B cell (primary cell): ENCODE data around the gene STPG4. TPM values are rescaled to one million over a fixed set of nuclear protein-coding genes. Genes with fewer than 3 reads are reported as not detected.
A peak's percentile ranks its signal among the peaks of the same experiment; 100 is the strongest.

Source experiments
- ATAC-seq: fragments of 200-7000 bp; cut with Tn5 transposase; one replicate; pipeline ENCODE4 v1.10.0; 2021; ENCODE audit warnings: low read depth, mild to moderate bottlenecking, moderate number of reproducible peaks, moderate library complexity
- CTCF ChIA-PET: fragments of 350-600 bp; sonication (Branson Sonifier 250); formaldehyde crosslinking; loops from one replicate; lab custom pipeline; 2021; ENCODE audit warnings: antibody characterized with exemption, inconsistent platforms; lab: Charles Lee
- POLR2A ChIA-PET: fragments of 350-600 bp; sonication (Branson Sonifier 250); formaldehyde crosslinking; loops from one replicate; lab custom pipeline; 2021; ENCODE audit warnings: antibody characterized with exemption; lab: Charles Lee
- DNase-seq: peaks from one replicate; pipeline ENCODE4 v3.0.0; 2013
- H2AFZ ChIP-seq: 2 replicates; pipeline ENCODE4 v1.6.1; 2012; ENCODE audit warnings: mild to moderate bottlenecking, low read depth, low read length; ENCODE audit not compliant: insufficient read depth, poor library complexity, severe bottlenecking
- H3K27ac ChIP-seq, 2 donors: 1 replicate in 1 of 2; 2 replicates in 1 of 2; pipeline ENCODE4 v1.5.1; 2012 to 2013; ENCODE audit warnings: low read length in 2 of 2, mild to moderate bottlenecking in 2 of 2, moderate library complexity in 1 of 2
- H3K27me3 ChIP-seq, 4 experiments: fragments of 200-600 bp in 1 of 4; sonication (generic) in 1 of 4; replicated peaks in 1 of 4; 1 replicate in 2 of 4; 2 replicates in 2 of 4; pipeline versions ENCODE4 v1.6.1 to v1.7.0; 2013 to 2016; ENCODE audit warnings: low read length in 3 of 4, mild to moderate bottlenecking in 2 of 4, mixed read lengths in 1 of 4, moderate library complexity in 1 of 4; ENCODE audit not compliant: insufficient read depth in 4 of 4, control insufficient read depth in 3 of 4; ENCODE audit errors: control extremely low read depth in 1 of 4
- H3K36me3 ChIP-seq, 2 experiments: replicated peaks in 1 of 2; 1 replicate in 1 of 2; 2 replicates in 1 of 2; pipeline versions ENCODE4 v1.6.1 to v1.7.1; 2013; ENCODE audit warnings: low read length in 1 of 2; ENCODE audit not compliant: insufficient read depth in 2 of 2, control insufficient read depth in 1 of 2; ENCODE audit errors: control extremely low read depth in 1 of 2, extremely low read depth in 1 of 2
- H3K4me1 ChIP-seq, 2 donors: fragments of 200-600 bp in 1 of 2; sonication (generic) in 1 of 2; 1 replicate in 1 of 2; 2 replicates in 1 of 2; pipeline versions ENCODE4 v1.5.1 to v1.6.1; 2013 to 2017; ENCODE audit warnings: low read length in 2 of 2; ENCODE audit not compliant: control insufficient read depth in 2 of 2, insufficient read depth in 2 of 2
- H3K4me2 ChIP-seq: replicated peaks from 2 replicates; pipeline ENCODE3; 2012; ENCODE audit warnings: mild to moderate bottlenecking, low read depth, low read length; ENCODE audit not compliant: poor library complexity, severe bottlenecking
- H3K4me3 ChIP-seq, 5 experiments: fragments of 200-600 bp in 1 of 5; sonication (generic) in 1 of 5; 1 replicate in 3 of 5; 2 replicates in 2 of 5; pipeline versions ENCODE4 v1.5.1 to v1.7.0; 2011 to 2016; ENCODE audit warnings: low read length in 4 of 5, mild to moderate bottlenecking in 4 of 5, low read depth in 2 of 5, control low read depth in 1 of 5, moderate library complexity in 1 of 5; ENCODE audit not compliant: insufficient read depth in 1 of 5; ENCODE audit errors: control extremely low read depth in 1 of 5, extremely low read depth in 1 of 5
- H3K79me2 ChIP-seq: fragments of 200-600 bp; sonication (generic); one replicate; pipeline ENCODE4 v1.6.0; 2016; ENCODE audit warnings: low read length; ENCODE audit not compliant: control insufficient read depth, insufficient read depth
- H3K9ac ChIP-seq: fragments of 200-600 bp; sonication (generic); 2 replicates; pipeline ENCODE4 v1.6.1; 2017; ENCODE audit warnings: mild to moderate bottlenecking, low read length, moderate library complexity
- H3K9me3 ChIP-seq, 3 donors: one replicate each; pipeline versions ENCODE4 v1.6.1 to v1.7.1; 2013; ENCODE audit warnings: low read length in 2 of 3; ENCODE audit not compliant: control insufficient read depth in 2 of 3, insufficient read depth in 1 of 3; ENCODE audit errors: control extremely low read depth in 1 of 3
- H4K20me1 ChIP-seq: 2 replicates; pipeline ENCODE4 v1.6.0; 2012; ENCODE audit warnings: mild to moderate bottlenecking, low read length; ENCODE audit not compliant: insufficient read depth, control insufficient read depth, poor library complexity, severe bottlenecking
- H3K27ac Mint-ChIP-seq: one replicate; pipeline ENCODE4 v1.8.0; 2021; ENCODE audit warnings: mixed read lengths
- H3K27me3 Mint-ChIP-seq: one replicate; pipeline ENCODE4 v1.8.0; 2021; ENCODE audit warnings: mixed read lengths
- H3K4me1 Mint-ChIP-seq: one replicate; pipeline ENCODE4 v1.8.0; 2021; ENCODE audit warnings: mixed read lengths
- H3K4me3 Mint-ChIP-seq: one replicate; pipeline ENCODE4 v1.8.0; 2021; ENCODE audit warnings: mixed read lengths
- H3K9me3 Mint-ChIP-seq: one replicate; pipeline ENCODE4 v1.8.0; 2022; ENCODE audit warnings: mixed read lengths; ENCODE audit not compliant: insufficient read depth
- EZH2 ChIP-seq: IDR thresholded peaks from 2 replicates; pipeline ENCODE4 v1.6.1; 2012; ENCODE audit warnings: borderline replicate concordance, low read depth, mild to moderate bottlenecking, moderate library complexity, low read length; ENCODE audit not compliant: insufficient read depth, poor library complexity, severe bottlenecking
- WGBS: methylation state at CpG from one replicate; pipeline ENCODE4 v1.1.5; 2013; ENCODE audit warnings: missing lambda C conversion rate; ENCODE audit not compliant: insufficient coverage; 5-methylcytosine and 5-hydroxymethylcytosine counted together
- intact Hi-C: fragments of 100-400 bp; cut with micrococcal nuclease; formaldehyde crosslinking; loops from one replicate; pipeline ENCODE4 v1.10.0; 2022
- polyA plus RNA-seq: library from polyadenylated mRNA; depleted of rRNA; stranded (reverse); fragments of >200 nt; gene quantifications from 2 replicates; pipeline ENCODE4 v1.2.3, GENCODE V29; 2012
- total RNA-seq, 2 donors: library from RNA; stranded (reverse); fragments of 120-200 nt in 1 of 2; gene quantifications; 1 replicate in 1 of 2; 2 replicates in 1 of 2; pipeline versions ENCODE4 v1.2.3 to v1.2.4, GENCODE V29; 2013 to 2022
- TF ChIP-seq, protein P1 (sequence below): fragments of 200-600 bp; IDR thresholded peaks from one replicate; pipeline ENCODE4 v1.8.0; 2022; ENCODE audit warnings: antibody characterized with exemption, mild to moderate bottlenecking

The STPG4 gene
- total and polyA plus RNA-seq, 2 donors (not counting 1 experiment from before 2014, with no cell fraction given): 0.31 to 0.79 TPM

DNA sequence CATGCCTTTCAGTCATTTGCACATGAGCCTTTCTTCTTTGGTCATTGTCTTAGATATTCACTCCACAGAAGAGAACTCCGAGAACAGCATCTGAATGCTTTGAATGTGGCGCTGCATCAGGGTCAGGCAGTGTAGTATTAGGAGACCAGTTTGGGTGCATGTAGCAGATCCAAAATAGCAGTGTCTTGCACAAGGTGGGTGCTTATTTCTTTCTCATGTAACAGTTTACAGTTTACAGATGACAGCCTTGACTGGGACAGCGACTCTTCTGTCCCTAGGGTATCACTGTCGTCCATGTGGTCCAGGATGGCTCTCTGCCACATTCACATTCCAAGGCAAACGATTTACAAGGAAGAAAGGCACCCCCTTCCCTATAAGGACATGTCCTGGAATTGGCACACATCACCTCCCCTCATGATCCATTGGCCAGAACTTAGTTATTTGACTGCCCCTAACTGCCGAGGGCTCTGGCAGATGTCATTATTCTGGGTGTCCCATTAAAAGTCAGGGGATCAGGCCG lies 101.0 kb downstream of the STPG4 start:
- H2AFZ ChIP-seq: no peak overlapping the region
- WGBS: 84% methylated on average over 5 of the region's 7 CpGs
- ChIA-PET POLR2A (no interaction called here), CTCF (no interaction called here)
- peaks cover 0 to 72% of the 10 kb centered on the region in 2 experiments for H3K36me3 ChIP-seq
- DNase-seq: no peak
- H3K4me1 ChIP-seq: peaks cover 39% of the 10 kb centered on the region in 2 donors
- no peaks in the 10 kb centered on the region for H4K20me1 ChIP-seq
- Mint-ChIP-seq H3K9me3 (no peaks in the 10 kb centered on the region), H3K27ac (peak overlapping the region; percentile 46), H3K27me3 (no peaks in the 10 kb centered on the region), H3K4me3 (peak overlapping the region; percentile 3), H3K4me1 (peaks cover 46% of the 10 kb centered on the region)
- H3K79me2 ChIP-seq: peaks cover 24% of the 10 kb centered on the region
- intact Hi-C loops: no loop called here
- no peaks in the 10 kb centered on the region for H3K27me3 ChIP-seq
- H3K4me3 ChIP-seq: no peak overlapping the region
- no peaks in the 10 kb centered on the region for H3K9me3 ChIP-seq
- ATAC-seq: no peak
- no peak overlapping the region for H3K9ac ChIP-seq
- no peak overlapping the region for H3K4me2 ChIP-seq
- no peak overlapping the region for H3K27ac ChIP-seq
- TF ChIP-seq, protein P1, sequence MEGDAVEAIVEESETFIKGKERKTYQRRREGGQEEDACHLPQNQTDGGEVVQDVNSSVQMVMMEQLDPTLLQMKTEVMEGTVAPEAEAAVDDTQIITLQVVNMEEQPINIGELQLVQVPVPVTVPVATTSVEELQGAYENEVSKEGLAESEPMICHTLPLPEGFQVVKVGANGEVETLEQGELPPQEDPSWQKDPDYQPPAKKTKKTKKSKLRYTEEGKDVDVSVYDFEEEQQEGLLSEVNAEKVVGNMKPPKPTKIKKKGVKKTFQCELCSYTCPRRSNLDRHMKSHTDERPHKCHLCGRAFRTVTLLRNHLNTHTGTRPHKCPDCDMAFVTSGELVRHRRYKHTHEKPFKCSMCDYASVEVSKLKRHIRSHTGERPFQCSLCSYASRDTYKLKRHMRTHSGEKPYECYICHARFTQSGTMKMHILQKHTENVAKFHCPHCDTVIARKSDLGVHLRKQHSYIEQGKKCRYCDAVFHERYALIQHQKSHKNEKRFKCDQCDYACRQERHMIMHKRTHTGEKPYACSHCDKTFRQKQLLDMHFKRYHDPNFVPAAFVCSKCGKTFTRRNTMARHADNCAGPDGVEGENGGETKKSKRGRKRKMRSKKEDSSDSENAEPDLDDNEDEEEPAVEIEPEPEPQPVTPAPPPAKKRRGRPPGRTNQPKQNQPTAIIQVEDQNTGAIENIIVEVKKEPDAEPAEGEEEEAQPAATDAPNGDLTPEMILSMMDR: no peak
- no peak for TF ChIP-seq EZH2

DNA sequence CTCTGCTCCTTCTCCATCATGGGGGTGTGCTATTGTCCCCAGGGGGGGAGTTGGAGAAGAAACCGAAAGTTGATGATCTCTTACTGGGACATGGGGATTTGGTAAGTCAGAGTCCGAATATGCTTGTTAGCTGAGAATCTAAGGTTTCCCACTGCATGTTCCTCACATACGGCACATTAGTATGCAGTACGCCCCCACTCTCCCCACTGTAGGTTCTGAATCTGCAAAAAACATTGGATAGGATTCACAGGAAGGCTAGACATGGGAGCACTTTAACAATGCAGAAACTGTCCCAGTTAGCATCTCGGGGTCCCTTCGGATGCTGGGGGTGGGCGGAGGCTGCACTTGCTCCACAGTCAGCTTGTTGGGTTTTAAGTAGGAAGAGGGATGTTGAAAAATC lies 102.3 kb downstream of the STPG4 start:
- ATAC-seq (no peak), DNase-seq (no peak)
- H3K4me3 ChIP-seq: no peak overlapping the region
- no peaks in the 10 kb centered on the region for H3K27me3 ChIP-seq
- Mint-ChIP-seq H3K27ac (peak overlapping the region; percentile 20), H3K4me3 (no peak overlapping the region), H3K27me3 (no peaks in the 10 kb centered on the region), H3K4me1 (peaks cover 37% of the 10 kb centered on the region), H3K9me3 (no peaks in the 10 kb centered on the region)
- TF ChIP-seq, protein P1: no peak
- no peak for TF ChIP-seq EZH2
- no peak overlapping the region for H3K27ac ChIP-seq
- ChIA-PET POLR2A (no interaction called here), CTCF (interaction anchor here (1.0 kb wide), 1 partner anchor 272 kb away, joined by 3 read pairs; no protein-coding TSS in a partner anchor)
- H3K36me3 ChIP-seq: peaks cover 0 to 80% of the 10 kb centered on the region in 2 experiments
- no peaks in the 10 kb centered on the region for H4K20me1 ChIP-seq
- H2AFZ ChIP-seq: no peak overlapping the region
- no peak overlapping the region for H3K4me2 ChIP-seq
- intact Hi-C loops: no loop called here
- H3K9ac ChIP-seq: no peak overlapping the region
- WGBS: 100% methylated on average over 4 of the region's 7 CpGs
- peaks cover 29% of the 10 kb centered on the region in 2 donors for H3K4me1 ChIP-seq
- no peaks in the 10 kb centered on the region for H3K9me3 ChIP-seq
- peaks cover 20% of the 10 kb centered on the region for H3K79me2 ChIP-seq
